Neural progenitor cell (in vitro differentiated cells): Measurements from ENCODE around the gene NEU1. TPM values are rescaled to one million over a fixed set of nuclear protein-coding genes. Genes with fewer than 3 reads are reported as not detected.
"Not testable (repeated sequence)": the region's sequence is repeated elsewhere in the genome, so short reads cannot be mapped to it uniquely, and the experiment has no call there.

Experiments used
- DNase-seq: peaks from one replicate; pipeline ENCODE4 v3.0.0-alpha.2; 2016; ENCODE audit warnings: low spot score
- H2AFZ ChIP-seq: fragments of 200-600 bp; sonication (generic); replicated peaks from 2 replicates; pipeline ENCODE4 v1.6.1; 2016; ENCODE audit warnings: antibody characterized with exemption
- H3F3A ChIP-seq: fragments of 200-600 bp; sonication (generic); 2 replicates; pipeline ENCODE4 v1.6.1; 2016; ENCODE audit warnings: antibody characterized with exemption, low read depth
- H3K27ac ChIP-seq: fragments of 200-600 bp; sonication (generic); 2 replicates; pipeline ENCODE4 v1.5.1; 2016; ENCODE audit warnings: mild to moderate bottlenecking
- H3K27me3 ChIP-seq: fragments of 200-600 bp; sonication (generic); 2 replicates; pipeline ENCODE4 v1.6.1; 2016; ENCODE audit warnings: mild to moderate bottlenecking, moderate library complexity
- H3K36me3 ChIP-seq: fragments of 200-600 bp; sonication (generic); 2 replicates; pipeline ENCODE4 v1.5.1; 2016
- H3K4me1 ChIP-seq: fragments of 200-600 bp; sonication (generic); 2 replicates; pipeline ENCODE4 v1.6.1; 2016; ENCODE audit warnings: mixed run types
- H3K4me2 ChIP-seq: fragments of 200-600 bp; sonication (generic); 2 replicates; pipeline ENCODE4 v1.6.1; 2016
- H3K4me3 ChIP-seq: fragments of 200-600 bp; sonication (generic); 2 replicates; pipeline ENCODE4 v1.5.1; 2016
- H3K79me2 ChIP-seq: fragments of 200-600 bp; sonication (generic); 2 replicates; pipeline ENCODE4 v1.6.1; 2016; ENCODE audit warnings: low read depth
- H3K9ac ChIP-seq: fragments of 200-600 bp; sonication (generic); 2 replicates; pipeline ENCODE4 v1.6.1; 2016
- H3K9me3 ChIP-seq: fragments of 200-600 bp; sonication (generic); 2 replicates; pipeline ENCODE4 v1.5.1; 2016; ENCODE audit warnings: low read depth
- H4K20me1 ChIP-seq: fragments of 200-600 bp; sonication (generic); 2 replicates; pipeline ENCODE4 v1.6.1; 2016; ENCODE audit warnings: low read depth
- H3K27ac Mint-ChIP-seq: 3 replicates; pipeline ENCODE4 v1.8.0; 2021; ENCODE audit warnings: mixed read lengths
- H3K27me3 Mint-ChIP-seq: 2 replicates; pipeline ENCODE4 v1.8.0; 2022; ENCODE audit warnings: low read depth, mild to moderate bottlenecking, inconsistent platforms, moderate library complexity, mixed read lengths; ENCODE audit not compliant: insufficient read depth
- H3K36me3 Mint-ChIP-seq: 3 replicates; pipeline ENCODE4 v1.8.0; 2021; ENCODE audit warnings: mixed read lengths
- H3K4me1 Mint-ChIP-seq: 3 replicates; pipeline ENCODE4 v1.8.0; 2021; ENCODE audit warnings: mixed read lengths
- H3K4me3 Mint-ChIP-seq: 3 replicates; pipeline ENCODE4 v1.8.0; 2021; ENCODE audit warnings: mild to moderate bottlenecking, moderate library complexity, mixed read lengths
- H3K9me3 Mint-ChIP-seq: 3 replicates; pipeline ENCODE4 v1.8.0; 2020; ENCODE audit warnings: mixed read lengths
- CTCF ChIP-seq: fragments of 200-600 bp; sonication (generic); IDR thresholded peaks from 2 replicates; pipeline ENCODE4 v1.5.1; 2017; ENCODE audit warnings: antibody characterized with exemption, mild to moderate bottlenecking
- EZH2 ChIP-seq: fragments of 200-600 bp; sonication (generic); IDR thresholded peaks from 2 replicates; pipeline ENCODE4 v1.6.1; 2017; ENCODE audit warnings: antibody characterized with exemption, mild to moderate bottlenecking, moderate library complexity
- EZH2phosphoT487 ChIP-seq: fragments of 200-600 bp; sonication (generic); IDR thresholded peaks from 2 replicates; pipeline ENCODE4 v1.6.1; 2017; ENCODE audit warnings: antibody characterized with exemption
- total RNA-seq: library from RNA; depleted of rRNA; stranded (reverse); fragments of >200 nt; gene quantifications from 2 replicates; pipeline ENCODE4 v1.2.3, GENCODE V29; 2015; ENCODE audit warnings: low replicate concordance

NEU1 gene
- total RNA-seq, 1 donor from 2014 or later, result 17.4 TPM

GRCh38 chr6:31859923-31860322 is 2.7 kb downstream of the NEU1 start:
- no peaks in the 10 kb centered on the region for H3K36me3 ChIP-seq
- no peaks in the 10 kb centered on the region for H3K4me1 ChIP-seq
- H3K9me3 Mint-ChIP-seq, result peaks cover 4% of the 10 kb centered on the region
- H3K27me3 ChIP-seq, result no peaks in the 10 kb centered on the region
- peaks cover 8% of the 10 kb centered on the region for H3K36me3 Mint-ChIP-seq
- peaks cover 21% of the 10 kb centered on the region for H3K4me1 Mint-ChIP-seq
- H3K9me3 ChIP-seq, result no peaks in the 10 kb centered on the region
- no peak for DNase-seq
- peak overlapping the region; percentile 30 for H3K4me3 Mint-ChIP-seq
- peaks cover 3% of the 10 kb centered on the region for H3K27me3 Mint-ChIP-seq
- TF ChIP-seq EZH2 (no peak), EZH2phosphoT487 (no peak), CTCF (no peak)
- H3K27ac ChIP-seq, result no peak overlapping the region
- H3K79me2 ChIP-seq, result peaks cover 6% of the 10 kb centered on the region
- no peak overlapping the region for H3K4me2 ChIP-seq
- H4K20me1 ChIP-seq, result no peaks in the 10 kb centered on the region
- H3F3A ChIP-seq, result peaks cover 20% of the 10 kb centered on the region
- no peak overlapping the region for H3K27ac Mint-ChIP-seq
- no peak overlapping the region for H2AFZ ChIP-seq
- H3K9ac ChIP-seq, result no peak overlapping the region
- no peak overlapping the region for H3K4me3 ChIP-seq

GRCh38 chr6:31858707-31859106 is 3.9 kb downstream of the NEU1 start:
- Histone ChIP-seq H3K4me1 (no peaks in the 10 kb centered on the region), H3K9ac (no peak overlapping the region), H3K4me2 (no peak overlapping the region), H2AFZ (no peak overlapping the region), H4K20me1 (no peaks in the 10 kb centered on the region), H3K27ac (no peak overlapping the region), H3K79me2 (peaks cover 6% of the 10 kb centered on the region), H3F3A (peaks cover 8% of the 10 kb centered on the region), H3K36me3 (no peaks in the 10 kb centered on the region), H3K4me3 (no peak overlapping the region), H3K9me3 (no peaks in the 10 kb centered on the region), H3K27me3 (no peaks in the 10 kb centered on the region)
- H3K27ac Mint-ChIP-seq, result no peak overlapping the region
- H3K9me3 Mint-ChIP-seq, result peaks cover 4% of the 10 kb centered on the region
- H3K4me3 Mint-ChIP-seq, result no peak overlapping the region
- peaks cover 9% of the 10 kb centered on the region for H3K4me1 Mint-ChIP-seq
- TF ChIP-seq EZH2 (no peak), CTCF (no peak), EZH2phosphoT487 (no peak)
- peaks cover 3% of the 10 kb centered on the region for H3K27me3 Mint-ChIP-seq
- peaks cover 8% of the 10 kb centered on the region for H3K36me3 Mint-ChIP-seq
- no peak for DNase-seq

- not testable (repeated sequence) for H3K4me3 Mint-ChIP-seq, H3K27me3 Mint-ChIP-seq, H3K9me3 ChIP-seq
Measured at GRCh38 chr6:31857774-31858173, 4.8 kb downstream of the NEU1 start.

GRCh38 chr6:31851980-31852718 is 10.5 kb downstream of the NEU1 start:
- not testable (repeated sequence) for H3K4me3 Mint-ChIP-seq, H3K27me3 ChIP-seq, H3K79me2 ChIP-seq, H3F3A ChIP-seq, H4K20me1 ChIP-seq, DNase-seq, H3K9me3 ChIP-seq, H3K27ac Mint-ChIP-seq, H3K4me2 ChIP-seq, H3K4me1 Mint-ChIP-seq, H3K4me1 ChIP-seq, H3K9ac ChIP-seq, H3K27ac ChIP-seq, H2AFZ ChIP-seq, H3K36me3 ChIP-seq, H3K27me3 Mint-ChIP-seq, H3K4me3 ChIP-seq
- peaks cover 10% of the 10 kb centered on the region for H3K9me3 Mint-ChIP-seq
- H3K36me3 Mint-ChIP-seq, result peaks cover 12% of the 10 kb centered on the region

More at GRCh38 chr6:31857774-31858173, 4.8 kb downstream of the NEU1 start:
- not testable (repeated sequence) for H3K4me1 ChIP-seq, H3K4me2 ChIP-seq, H3K9ac ChIP-seq, H3F3A ChIP-seq, DNase-seq, H3K4me1 Mint-ChIP-seq, H3K27me3 ChIP-seq, H3K9me3 Mint-ChIP-seq, H3K27ac ChIP-seq, H2AFZ ChIP-seq, H3K79me2 ChIP-seq, H3K27ac Mint-ChIP-seq, H4K20me1 ChIP-seq, H3K4me3 ChIP-seq, H3K36me3 ChIP-seq
- H3K36me3 Mint-ChIP-seq, result peaks cover 11% of the 10 kb centered on the region
